ENCODE measurements around the gene MADCAM1. TPM values are rescaled to one million over a fixed set of nuclear protein-coding genes. Genes with fewer than 3 reads are reported as not detected.
A peak's percentile ranks its signal among the peaks of the same experiment; 100 is the strongest.

MADCAM1 gene
- total and polyA plus RNA-seq, 2 of the 8 experiments (the other 6 are each of a cell fraction or from before 2014, with no cell fraction given), result 2.3 to 3.0 TPM

DNA sequence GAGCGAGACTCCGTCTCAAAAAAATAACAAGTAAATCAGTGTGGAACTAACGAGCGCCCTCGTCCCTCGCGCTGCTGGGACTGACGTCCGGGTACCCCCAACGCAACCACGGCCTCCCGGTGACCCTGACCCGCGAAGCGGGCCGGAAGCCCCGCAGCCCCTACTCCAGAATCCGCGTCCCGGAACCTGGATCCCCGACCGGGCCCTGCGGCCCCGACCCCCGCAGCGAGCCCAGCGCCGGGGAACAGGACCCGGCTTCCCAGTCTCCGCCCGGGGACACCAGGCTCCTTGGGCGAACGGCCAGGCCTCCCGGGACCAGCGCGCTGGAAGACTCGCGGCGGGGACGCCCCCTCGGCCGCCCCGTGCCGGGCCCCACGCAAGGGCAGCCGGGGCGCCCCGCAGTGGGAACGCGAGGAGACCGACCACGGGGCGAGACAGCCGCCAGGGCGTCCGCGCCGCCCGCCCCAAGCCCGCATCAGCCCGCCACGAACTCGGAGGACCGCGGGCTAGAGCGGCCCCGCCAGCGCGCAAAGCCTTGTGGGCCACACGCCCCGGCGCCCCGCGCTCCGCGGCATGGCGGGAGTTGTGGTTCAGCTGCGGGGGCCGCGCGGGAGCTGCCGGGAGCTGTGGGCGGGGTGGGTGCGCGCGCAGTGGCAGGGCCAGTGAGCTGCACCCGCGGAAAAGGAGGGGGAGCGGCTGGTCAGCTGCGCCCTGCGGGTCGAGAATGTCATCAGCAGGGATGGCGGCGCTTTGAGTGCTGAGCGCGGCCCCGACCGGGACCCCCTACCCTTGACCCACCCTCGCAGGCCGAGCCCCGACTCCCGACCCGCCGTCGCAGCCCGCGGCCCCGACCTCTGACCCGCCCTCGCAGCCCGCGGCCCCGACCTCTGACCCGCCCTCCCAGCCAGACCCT lies 7.5 kb upstream of the MADCAM1 start (continued):
- peak in 1 of 2 experiments; percentile 66; a peak in 1 of 4 replicates for TF ChIP-seq HDAC2 (IDR thresholded peaks at IDR 0.05; ENCODE audit: borderline replicate concordance in 1 of 2, low read depth in 2 of 2, low read length in 2 of 2)
- TF ChIP-seq SIRT6 (IDR thresholded peaks at IDR 0.05; ENCODE audit: low read length), result no peak
- TF ChIP-seq, protein P1, sequence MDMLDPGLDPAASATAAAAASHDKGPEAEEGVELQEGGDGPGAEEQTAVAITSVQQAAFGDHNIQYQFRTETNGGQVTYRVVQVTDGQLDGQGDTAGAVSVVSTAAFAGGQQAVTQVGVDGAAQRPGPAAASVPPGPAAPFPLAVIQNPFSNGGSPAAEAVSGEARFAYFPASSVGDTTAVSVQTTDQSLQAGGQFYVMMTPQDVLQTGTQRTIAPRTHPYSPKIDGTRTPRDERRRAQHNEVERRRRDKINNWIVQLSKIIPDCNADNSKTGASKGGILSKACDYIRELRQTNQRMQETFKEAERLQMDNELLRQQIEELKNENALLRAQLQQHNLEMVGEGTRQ (IDR thresholded peaks at IDR 0.05; ENCODE audit: low read length), result no peak
- TF ChIP-seq RFX5 (IDR thresholded peaks at IDR 0.05; ENCODE audit: borderline replicate concordance, low read depth, low read length), result no peak
- TF ChIP-seq GABPA (IDR thresholded peaks at IDR 0.05; ENCODE audit: borderline replicate concordance, insufficient read depth, low read length), result peak; percentile 35; the same call in 1 of the 2 replicates
- TF ChIP-seq POLR2A (IDR thresholded peaks at IDR 0.05; ENCODE audit: control extremely low read depth in 1 of 2, low read depth in 2 of 2, low read length in 2 of 2), result peak in 1 of 2 experiments; percentile 58; a peak in 1 of 3 replicates
- no peak for TF ChIP-seq CBX8 (IDR thresholded peaks at IDR 0.05; ENCODE audit: borderline replicate concordance, low read depth, low read length)
- TF ChIP-seq KDM1A (IDR thresholded peaks at IDR 0.05; ENCODE audit: borderline replicate concordance, low read length), result no peak
- peak; percentile 37; the same call in 1 of the 2 replicates for TF ChIP-seq EGR1 (IDR thresholded peaks at IDR 0.05; ENCODE audit: borderline replicate concordance, low read depth, low read length)
- no peak for TF ChIP-seq MAFK (IDR thresholded peaks at IDR 0.05; ENCODE audit: low read depth, low read length)
- no peak for TF ChIP-seq JUN (IDR thresholded peaks at IDR 0.05; ENCODE audit: low read depth, low read length)
- TF ChIP-seq KDM4A (IDR thresholded peaks at IDR 0.05; ENCODE audit: low read depth, low read length, severe bottlenecking), result peak; percentile 95
- TF ChIP-seq NRF1 (IDR thresholded peaks at IDR 0.05; ENCODE audit: low read depth, low read length), result peak; percentile 33; the same call in 1 of the 2 replicates
- TF ChIP-seq, protein P2, sequence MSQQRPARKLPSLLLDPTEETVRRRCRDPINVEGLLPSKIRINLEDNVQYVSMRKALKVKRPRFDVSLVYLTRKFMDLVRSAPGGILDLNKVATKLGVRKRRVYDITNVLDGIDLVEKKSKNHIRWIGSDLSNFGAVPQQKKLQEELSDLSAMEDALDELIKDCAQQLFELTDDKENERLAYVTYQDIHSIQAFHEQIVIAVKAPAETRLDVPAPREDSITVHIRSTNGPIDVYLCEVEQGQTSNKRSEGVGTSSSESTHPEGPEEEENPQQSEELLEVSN (IDR thresholded peaks at IDR 0.05), result no peak
- no peak for TF ChIP-seq BCL11A (IDR thresholded peaks at IDR 0.05; ENCODE audit: low read depth in 2 of 2, low read length in 2 of 2)
- TF ChIP-seq CREB1 (IDR thresholded peaks at IDR 0.05), result peak; percentile 50; the same call in 1 of the 2 replicates
- TF ChIP-seq TBP (IDR thresholded peaks at IDR 0.05; ENCODE audit: low read depth, low read length), result no peak; the same call in 1 of the 2 replicates
- TF ChIP-seq SUZ12 (IDR thresholded peaks at IDR 0.05; ENCODE audit: low read length), result no peak
- no peak for TF ChIP-seq NANOG (IDR thresholded peaks at IDR 0.05; ENCODE audit: insufficient read depth, low read depth, low read length, poor library complexity, severe bottlenecking)
- no peak for TF ChIP-seq CHD2 (IDR thresholded peaks at IDR 0.05; ENCODE audit: low read length)
